Measurements from ENCODE around the gene TSN.

TSN gene

DNA sequence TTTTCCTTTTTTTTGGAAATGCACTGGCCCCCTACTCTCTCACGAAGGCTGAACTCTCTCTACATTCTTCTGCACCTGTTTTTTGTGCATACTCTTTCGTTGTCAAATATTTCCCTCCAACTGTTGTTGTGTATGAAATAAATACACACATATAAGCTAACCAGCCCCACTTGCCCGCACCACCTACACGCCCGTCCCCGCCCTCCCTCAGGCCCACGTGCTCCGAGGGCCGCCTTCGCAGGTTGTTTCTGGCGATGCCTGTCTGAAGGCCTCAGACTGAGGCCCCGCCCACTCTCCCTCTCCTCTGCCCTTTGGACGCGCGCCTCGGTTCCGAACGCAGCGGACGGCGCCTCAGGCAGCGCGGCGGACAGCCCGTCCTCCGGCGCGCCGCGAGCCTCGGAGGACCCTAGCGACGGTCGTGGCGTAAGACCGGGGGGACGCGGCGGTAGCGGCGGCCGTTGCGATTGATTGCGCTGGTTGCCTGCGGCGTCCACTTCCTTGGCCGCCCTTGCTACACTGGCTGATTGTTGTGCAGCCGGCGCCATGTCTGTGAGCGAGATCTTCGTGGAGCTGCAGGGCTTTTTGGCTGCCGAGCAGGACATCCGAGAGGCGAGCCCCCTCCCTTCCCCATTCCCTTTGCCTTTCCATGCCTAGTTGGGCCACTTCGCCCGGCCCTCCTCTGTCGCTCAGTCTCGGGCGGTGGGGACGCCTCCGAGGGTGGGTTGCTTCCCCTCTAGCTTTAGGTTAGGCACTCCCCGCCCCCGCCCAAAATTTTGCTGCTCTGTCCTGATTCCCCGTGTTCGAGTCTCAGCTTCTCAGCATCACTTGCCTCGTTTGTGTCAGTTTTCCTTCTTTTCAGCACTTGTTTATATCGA lies at the start of gene TSN:
Gene TSN (plus strand): TSS at position 415 of the 875 bp plus-strand sequence. CDS start 129 bp downstream, at position 544.
- DNase-seq (ENCODE audit: extremely low spot score) = peak; percentile 95
- TF ChIP-seq, protein P1, sequence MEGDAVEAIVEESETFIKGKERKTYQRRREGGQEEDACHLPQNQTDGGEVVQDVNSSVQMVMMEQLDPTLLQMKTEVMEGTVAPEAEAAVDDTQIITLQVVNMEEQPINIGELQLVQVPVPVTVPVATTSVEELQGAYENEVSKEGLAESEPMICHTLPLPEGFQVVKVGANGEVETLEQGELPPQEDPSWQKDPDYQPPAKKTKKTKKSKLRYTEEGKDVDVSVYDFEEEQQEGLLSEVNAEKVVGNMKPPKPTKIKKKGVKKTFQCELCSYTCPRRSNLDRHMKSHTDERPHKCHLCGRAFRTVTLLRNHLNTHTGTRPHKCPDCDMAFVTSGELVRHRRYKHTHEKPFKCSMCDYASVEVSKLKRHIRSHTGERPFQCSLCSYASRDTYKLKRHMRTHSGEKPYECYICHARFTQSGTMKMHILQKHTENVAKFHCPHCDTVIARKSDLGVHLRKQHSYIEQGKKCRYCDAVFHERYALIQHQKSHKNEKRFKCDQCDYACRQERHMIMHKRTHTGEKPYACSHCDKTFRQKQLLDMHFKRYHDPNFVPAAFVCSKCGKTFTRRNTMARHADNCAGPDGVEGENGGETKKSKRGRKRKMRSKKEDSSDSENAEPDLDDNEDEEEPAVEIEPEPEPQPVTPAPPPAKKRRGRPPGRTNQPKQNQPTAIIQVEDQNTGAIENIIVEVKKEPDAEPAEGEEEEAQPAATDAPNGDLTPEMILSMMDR (IDR thresholded peaks at IDR 0.05; ENCODE audit: control extremely low read depth, extremely low read depth, low read depth, missing control alignments) = no peak
- ChIA-PET POLR2A (interaction anchor here (0.6 kb wide), 1 partner anchor 224 kb away, joined by 4 read pairs; no protein-coding TSS in a partner anchor), CTCF (interaction anchor here (1.2 kb wide), 1 partner anchor 225 kb away, joined by 3 read pairs; the partner anchor contains the start of gene RNU4ATAC)

DNA sequence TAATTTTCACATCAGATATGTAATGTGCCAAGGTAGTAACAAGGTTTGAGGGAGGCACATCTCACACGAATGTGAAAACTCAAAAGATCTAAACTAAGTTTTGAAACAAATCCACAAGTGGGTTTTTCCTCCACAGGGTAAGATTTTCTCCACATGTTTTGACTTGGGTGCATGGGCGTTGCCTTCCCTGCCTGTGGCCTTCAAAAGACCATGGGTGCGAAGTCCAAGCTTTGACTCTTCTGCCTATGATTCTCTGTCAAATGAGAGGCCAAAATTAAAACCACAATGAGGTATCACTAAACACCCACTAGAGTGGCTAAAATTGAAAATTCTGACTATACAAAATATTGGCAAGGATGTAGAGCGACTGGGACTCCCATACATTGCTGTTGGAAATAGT lies 49.5 kb upstream of the TSN start:
- POLR2A ChIA-PET = no interaction called here
- DNase-seq (ENCODE audit: extremely low spot score) = no peak
- CTCF ChIA-PET = no interaction called here
- TF ChIP-seq, protein P1 (IDR thresholded peaks at IDR 0.05; ENCODE audit: control extremely low read depth, extremely low read depth, low read depth, missing control alignments) = no peak

DNA sequence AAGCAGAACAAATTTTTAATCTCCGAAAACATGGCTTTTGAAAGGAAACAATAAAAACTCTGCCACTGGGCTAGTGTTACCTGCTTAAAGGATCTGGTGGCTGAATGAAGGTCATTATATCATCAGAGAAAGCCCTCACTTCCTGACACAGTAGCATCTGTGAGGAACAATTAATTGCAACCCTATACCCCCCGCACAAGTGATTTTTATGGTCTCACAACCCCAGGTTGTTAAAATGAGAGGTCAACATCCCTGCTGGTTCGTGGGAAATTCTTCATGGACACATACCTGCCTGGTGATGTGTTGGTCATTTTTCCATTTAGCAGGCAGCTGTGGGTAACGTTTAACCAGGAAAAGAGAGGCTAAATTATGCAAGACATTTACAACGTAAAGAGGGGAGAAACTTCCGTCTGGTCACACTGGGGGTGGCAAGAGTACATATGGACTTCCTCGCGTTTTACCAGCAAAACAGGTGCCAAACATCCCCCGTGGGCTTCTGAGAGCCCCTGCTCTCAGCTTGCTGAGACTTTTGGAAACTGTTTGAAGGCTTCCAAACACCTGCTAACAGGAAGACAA lies 48.0 kb upstream of the TSN start:
- no peak for DNase-seq (ENCODE audit: extremely low spot score)
- TF ChIP-seq, protein P1 (IDR thresholded peaks at IDR 0.05; ENCODE audit: control extremely low read depth, extremely low read depth, low read depth, missing control alignments) = no peak
- CTCF ChIA-PET = interaction anchor here (1.4 kb wide), 2 partner anchors 8 to 176 kb away, joined by 3 to 7 read pairs; no protein-coding TSS in a partner anchor
- POLR2A ChIA-PET = no interaction called here

DNA sequence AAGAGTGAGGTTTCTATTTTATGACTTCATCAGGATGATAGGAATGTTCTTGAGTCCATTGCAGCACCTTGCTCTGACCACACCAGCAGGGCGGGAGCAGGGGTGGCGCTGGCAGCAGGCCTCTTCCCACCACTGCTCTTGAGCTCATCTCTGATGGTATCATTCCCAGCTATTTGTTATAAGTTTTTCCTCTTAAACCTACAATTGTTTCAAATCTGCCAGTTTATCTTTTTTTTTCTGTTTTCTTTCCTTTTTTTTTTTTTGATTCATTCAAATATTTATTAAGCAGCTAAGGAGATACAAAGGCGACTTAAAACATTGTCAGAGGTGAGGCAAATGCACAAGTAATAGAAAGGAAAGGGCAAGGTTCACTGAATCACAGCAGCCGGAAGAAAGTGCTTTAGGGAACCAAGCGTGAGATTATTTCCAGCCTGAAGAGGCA lies 47.5 kb upstream of the TSN start:
- ChIA-PET CTCF (interaction anchor here (1.4 kb wide), 2 partner anchors 8 to 176 kb away, joined by 3 to 7 read pairs; no protein-coding TSS in a partner anchor), POLR2A (no interaction called here)
- no peak for DNase-seq (ENCODE audit: extremely low spot score)
- TF ChIP-seq, protein P1 (IDR thresholded peaks at IDR 0.05; ENCODE audit: control extremely low read depth, extremely low read depth, low read depth, missing control alignments) = no peak

DNA sequence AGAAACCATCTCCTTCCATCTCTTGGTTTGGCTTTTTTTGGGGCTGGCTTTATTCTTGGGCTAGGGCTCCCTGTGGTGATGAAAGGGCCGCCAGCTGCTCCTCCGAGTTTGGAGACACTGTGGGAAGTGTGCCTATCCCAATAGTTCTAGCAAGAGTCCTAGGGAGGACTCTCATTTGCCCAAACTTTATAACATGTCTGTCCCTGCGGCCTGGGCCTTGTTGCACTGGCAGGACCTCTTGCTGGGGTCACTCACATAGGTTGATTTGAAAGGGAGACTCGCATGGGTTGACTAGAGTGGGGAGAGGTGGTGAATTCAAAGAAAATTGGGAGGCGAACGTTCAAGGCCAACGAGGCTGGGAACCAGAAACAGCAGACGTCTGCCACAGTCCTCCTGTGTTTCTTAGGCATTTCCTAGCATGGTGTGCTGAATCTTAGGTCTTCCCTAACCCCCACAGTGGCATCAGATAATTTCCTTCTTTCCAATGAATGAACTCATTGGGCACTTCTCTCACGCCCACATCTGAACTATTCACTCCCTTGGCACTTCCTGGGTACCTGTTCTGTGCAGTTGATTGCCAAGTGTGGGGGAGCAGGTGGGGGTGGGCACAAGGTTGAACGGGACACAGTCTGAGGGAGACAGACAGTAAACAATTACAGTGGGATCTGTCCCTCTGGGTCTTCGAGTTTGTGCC lies 45.5 kb upstream of the TSN start:
- DNase-seq (ENCODE audit: extremely low spot score) = no peak
- TF ChIP-seq, protein P1 (IDR thresholded peaks at IDR 0.05; ENCODE audit: control extremely low read depth, extremely low read depth, low read depth, missing control alignments) = no peak
- CTCF ChIA-PET = no interaction called here
- POLR2A ChIA-PET = no interaction called here
